GM18502 (cell line): ENCODE data around the gene ATP2A2.

Source experiments
- ATAC-seq: cut with Tn5 transposase; IDR thresholded peaks from one replicate; pipeline ENCODE4 v1.9.1; 2021; ENCODE audit warnings: mild to moderate bottlenecking; ENCODE audit not compliant: unreplicated experiment, poor library complexity

ATP2A2 gene

DNA sequence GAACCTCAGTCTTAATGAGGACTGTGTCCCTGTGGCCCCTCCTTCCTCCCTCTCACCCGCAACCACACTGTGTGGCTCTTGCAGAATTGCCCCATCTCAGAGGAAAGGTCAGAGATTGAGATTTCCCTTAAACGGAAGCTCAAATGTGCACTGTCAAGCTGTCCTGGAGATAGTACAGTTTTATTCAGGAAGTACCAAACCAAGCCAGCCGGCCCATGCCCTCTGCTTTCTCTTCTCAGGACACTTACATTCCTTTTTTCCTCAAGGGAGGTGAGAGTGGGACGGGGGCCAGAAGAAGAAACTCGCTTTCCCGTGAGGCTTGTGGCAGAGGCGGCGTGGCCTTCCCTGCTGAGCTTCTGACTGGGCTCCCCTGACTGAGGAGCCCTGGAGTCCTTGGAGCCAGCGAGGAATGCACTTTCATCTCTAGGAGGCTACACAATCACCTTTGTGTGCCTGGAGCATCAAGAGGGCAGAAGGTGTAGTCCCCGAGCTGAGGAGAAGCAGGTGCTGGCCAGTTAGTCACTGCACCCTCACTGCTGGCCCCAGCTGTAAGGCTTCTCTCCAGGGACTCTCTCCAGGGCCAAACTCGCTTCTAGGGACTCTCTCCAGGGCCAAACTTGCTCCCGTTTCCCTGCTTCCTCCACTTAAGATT, 24.1 kb upstream of the ATP2A2 start:
- ATAC-seq, result no peak

DNA sequence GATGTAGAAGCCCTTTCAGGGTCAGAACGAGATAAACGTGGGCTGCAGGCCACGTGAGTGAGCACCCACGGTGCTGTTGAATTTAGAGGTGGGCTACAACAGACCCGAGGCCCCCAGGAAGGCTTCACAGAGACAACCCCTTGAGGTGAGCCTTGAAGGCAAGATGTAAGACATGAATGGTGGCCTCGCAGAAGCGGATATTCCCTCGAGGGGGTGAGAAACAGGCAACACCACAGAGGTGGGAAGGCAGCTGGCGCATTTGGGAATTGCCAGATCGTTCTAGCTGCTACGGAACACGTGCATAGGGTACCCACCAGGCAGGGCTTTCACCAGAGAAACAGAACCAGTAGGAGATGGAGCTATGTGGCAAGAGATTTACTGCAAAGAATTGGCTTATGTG, 22.6 kb upstream of the ATP2A2 start:
- no peak for ATAC-seq

DNA sequence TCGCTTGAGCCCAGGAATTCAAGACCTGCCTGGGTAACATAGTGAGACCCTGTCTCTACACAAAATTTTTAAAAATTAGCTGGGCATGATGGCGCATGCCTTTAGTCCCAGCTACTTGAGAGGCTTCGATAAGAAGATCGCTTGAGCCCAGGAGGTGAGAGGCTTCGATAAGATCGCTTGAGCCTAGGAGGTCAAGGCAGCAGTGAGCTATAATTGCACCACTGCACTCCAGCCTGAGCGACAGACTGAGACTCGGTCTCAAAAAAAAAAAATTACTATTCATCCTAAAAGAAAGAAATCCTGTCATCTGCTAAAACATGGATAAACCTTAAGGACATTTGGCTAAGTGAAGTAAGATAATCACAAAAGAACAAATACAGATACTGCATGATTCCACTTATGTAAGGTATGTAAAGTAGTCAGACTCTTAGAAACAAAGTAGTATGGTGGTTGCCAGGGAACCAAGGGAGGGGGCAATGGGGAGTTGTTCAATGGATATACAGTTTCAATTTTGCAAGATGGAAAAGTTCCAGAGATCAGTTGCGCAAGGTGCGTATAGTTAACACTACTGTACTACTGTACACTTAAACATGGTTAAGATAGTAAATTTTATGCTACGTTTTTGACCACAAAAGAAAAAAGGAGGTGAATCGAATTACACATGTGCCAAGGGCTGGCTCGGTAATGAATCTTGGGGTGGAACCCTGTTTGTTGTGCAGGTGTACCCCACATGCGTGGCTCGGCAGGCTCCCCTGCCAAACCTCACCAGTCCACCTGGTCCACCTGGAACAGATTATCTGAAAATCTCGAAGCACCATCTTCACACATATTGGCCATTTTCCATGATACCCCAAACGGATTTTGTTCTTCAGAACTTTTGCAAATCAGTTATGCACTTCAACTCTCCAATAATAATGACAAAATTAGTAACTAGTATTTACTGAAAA, 18.3 kb upstream of the ATP2A2 start:
- no peak for ATAC-seq

DNA sequence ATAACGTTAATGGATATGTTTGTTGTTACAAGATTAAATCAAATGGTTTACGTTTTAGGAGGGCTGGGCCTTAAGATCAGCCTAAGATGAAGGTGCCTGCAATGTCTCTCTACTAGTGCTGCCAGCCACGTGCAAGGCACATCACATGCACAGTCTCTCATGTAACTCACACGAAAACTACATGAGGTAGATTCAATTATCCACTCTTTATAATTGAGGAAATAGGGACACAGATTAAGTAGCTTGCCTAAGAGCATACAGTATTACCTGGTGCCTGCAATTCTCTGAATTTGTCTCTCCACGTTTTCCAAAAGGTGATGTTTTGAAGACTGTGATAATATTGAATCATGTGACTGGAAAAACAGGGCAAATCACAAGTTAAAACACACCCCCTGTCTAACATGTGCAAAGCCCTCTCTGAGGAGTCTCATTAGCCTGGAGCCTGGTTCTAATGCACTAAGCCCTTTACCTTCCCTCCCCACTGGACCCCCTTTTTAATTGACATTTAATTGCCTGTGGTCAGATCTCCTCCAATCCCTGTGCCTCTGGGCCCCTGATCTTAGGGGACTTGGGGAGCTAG, 14.6 kb upstream of the ATP2A2 start:
- ATAC-seq, result no peak

DNA sequence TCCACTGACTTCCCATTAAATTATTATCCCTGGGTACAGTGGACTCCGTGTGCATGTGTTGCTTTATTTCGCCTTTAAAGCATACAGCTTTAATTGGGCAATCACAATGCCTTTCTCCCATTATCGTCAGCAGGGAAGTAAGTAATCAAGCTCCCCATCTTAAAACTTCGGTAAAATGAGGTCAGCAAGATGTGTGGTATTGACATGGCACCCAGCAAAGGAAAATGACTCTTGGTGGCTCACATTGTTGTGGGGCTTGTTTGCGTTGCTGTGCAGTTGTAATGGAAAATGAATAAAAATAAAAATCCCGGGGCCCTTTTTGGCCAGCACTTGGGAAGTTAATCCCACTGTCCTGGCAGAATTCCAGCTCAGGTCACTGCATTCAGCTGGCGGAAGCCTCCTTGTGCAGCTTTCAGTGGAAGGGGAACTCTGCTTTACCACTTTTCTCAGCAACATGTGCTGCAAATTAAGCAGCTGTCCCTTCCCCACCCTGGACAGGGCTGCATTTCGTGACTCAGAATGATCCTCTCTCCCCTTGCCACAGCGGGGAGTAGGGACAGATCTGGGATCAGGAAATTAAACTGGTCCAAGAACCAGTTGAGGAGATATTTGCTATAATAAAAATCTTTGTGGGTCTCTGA, 13.9 kb upstream of the ATP2A2 start:
- no peak for ATAC-seq

DNA sequence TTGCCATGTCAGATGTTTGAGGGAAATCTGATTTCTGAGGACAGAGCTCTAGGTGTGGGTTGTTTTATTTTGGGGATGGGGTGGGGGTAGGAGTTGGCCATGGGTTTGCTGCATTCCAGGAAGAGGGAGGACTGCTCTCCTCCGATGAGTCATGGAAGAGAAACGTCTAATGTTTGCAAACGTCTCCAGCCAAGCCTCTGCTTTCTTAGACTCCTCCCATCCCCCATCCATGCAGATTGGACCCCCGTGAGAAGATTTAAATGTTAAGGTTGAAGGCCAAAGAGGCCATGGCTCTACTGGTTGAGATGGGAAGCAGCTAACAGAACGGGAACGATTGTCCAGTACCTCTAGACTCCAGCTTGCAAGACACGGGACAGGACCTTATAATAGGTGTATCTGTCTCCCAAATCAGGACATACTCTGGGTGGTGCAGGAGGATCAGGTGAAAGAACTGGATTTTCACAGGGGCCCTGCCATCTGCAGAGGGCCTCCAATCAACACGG, 11.4 kb upstream of the ATP2A2 start:
- no peak for ATAC-seq

DNA sequence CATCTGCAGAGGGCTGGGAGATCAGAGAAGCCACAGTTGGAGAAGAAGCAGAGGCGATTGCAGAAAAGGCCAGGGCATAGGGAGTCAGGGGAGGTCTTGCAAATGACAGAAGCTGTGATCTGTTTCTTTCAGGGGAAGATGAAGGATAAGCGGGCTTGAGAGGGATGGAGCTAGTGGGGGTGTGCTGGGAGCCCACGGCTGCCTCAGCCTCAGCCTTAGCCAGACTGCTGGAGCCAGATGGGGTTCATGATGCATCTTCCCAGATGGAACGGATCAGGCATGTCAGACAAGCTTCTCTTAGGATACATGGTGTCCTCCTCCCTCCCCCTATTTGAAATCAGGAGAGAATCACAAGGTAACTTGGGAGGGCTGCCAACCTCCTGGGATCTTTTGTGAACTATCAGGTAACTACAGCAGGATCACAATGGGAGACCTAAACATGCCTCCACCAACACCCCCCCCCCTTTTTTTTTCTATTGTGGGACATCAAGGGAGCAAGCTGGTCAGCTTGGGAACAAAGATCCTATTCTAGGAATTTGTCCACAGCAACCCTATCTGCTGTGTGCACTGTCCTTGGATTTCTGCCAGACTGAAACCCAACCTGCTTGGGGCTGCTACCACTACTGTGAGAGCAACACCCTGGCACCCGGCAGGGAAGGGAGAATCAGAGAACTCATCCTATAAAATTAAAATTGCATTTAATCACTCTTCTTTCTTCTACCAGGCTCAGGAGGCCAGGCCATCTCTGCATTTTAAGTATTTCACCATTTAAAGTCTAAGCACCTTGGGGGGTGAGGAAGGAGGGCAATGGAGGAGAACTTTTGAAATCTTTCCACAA, 10.7 kb upstream of the ATP2A2 start:
- ATAC-seq, result no peak

DNA sequence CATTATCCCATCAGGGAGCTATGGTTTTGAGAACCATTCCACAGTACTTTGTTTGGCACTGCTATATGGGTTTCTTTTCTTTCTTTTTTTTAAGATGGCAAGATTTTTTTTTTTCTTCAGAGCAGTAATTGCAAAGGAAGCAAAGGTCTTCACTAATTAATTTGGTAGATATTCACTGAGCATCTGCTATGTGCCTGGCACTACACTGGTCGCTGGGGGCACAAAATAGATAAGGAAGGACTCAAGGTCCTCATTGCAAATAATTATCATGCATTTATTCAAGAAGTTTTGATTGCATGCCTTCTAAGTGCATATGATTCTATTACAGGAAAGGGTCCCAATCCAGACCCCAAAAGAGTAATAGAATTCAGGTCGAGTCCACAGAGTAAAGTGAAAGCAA, 10.0 kb upstream of the ATP2A2 start:
- no peak for ATAC-seq

DNA sequence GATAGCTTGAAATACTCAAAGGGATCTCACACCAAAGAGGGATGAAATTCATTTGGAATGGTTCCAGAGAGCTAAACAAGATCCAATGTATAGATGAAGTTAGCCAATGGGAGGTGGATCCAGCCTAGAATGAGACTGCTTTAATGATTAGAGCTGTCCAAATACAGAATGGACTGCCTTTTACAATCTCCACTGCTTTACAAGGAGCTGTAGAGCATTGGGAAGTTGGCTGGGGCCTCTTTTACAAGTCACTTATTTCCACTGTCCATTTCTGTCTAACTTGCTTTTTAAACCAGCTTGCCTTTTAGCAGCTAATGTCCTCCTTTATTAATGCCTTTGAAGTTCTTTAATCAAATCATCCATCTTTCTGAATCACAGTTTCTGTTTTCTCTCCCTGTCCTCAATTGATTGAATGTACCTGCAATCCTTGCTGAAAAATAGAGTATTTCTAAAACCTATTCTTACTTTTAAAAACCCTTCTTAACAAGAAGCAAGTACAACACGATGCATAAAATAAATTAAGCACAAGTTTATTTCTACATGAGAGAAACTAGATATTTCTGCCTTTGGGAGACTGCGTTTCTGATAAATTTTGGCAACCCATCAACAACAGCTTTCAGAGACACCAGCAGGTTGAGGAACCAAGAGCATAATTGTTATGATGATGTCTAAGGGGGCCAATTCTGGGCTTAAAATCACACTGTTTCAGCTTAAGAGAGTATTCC, 3.4 kb upstream of the ATP2A2 start:
- ATAC-seq, result no peak

DNA sequence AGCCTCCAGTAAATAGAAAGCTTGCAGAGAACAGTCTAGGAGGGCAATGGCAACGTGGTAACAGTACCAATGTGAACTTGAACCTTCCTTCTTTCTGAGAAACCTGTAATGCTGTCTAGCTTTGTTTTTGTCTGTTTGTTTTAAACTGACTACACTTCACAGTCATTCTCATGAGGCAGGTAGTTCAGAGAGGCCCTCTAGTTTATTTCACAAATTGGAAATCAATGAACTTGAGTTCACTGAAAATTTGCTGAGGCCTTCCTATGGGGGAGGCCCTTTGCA, 2.9 kb upstream of the ATP2A2 start:
- ATAC-seq, result no peak

DNA sequence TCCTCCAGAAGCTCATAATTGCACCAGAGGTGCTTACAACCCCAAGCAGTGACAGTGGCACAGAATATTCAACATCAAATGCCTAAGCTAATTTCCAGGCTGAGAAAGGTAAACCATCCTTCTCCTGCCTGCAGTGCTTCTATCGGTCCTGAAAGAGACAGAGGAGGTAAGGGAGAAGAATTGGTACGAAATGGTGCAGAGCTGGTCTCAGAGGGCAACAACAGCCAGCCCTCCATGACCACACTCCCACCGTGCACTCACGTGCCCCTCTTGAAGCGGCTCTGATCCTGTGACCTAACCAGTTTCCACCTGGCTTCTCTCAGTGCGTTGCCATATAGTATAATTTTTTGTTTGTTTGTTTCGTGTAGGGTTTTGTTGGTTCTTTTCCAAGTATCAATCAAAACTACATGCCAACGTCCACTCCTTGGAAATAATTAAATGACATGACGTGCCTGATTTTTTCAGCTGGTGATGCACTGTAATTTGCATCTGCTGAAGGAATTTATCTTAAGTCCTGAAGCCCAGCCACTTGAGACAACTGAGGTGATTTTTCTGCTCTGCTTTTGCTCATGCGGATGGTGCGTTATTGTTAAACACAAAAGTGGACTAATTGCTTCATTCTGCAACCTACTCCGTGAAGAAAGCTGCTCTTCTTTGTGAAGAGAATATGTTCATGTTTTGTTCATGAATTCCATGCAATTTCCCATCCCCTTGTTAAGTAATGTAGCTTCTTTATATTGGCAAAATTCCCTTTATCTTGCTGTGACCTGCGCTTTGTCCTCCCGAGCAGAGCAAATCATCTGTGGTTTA, 1.3 kb upstream of the ATP2A2 start:
- no peak for ATAC-seq

DNA sequence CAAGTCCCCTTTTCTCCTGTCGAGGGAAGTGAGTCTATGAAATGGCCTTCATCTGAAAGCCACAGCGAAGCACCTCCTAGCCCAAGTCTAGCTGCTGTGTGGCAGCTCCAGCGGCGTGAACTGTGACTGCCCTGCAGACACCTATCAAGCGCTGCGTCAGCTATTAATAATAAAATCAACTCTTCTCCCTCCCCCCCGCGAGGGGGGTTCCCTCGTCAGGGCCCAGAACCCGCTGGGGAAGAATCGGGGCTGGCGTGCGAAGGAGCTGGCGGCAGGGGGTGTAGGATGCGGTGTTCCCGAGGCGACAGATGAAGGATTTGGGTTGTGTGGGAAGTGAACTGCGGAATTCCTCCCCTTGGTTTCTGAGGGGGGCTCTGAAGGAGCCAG, 662 bp upstream of the ATP2A2 start:
- peak; percentile 5 for ATAC-seq

DNA sequence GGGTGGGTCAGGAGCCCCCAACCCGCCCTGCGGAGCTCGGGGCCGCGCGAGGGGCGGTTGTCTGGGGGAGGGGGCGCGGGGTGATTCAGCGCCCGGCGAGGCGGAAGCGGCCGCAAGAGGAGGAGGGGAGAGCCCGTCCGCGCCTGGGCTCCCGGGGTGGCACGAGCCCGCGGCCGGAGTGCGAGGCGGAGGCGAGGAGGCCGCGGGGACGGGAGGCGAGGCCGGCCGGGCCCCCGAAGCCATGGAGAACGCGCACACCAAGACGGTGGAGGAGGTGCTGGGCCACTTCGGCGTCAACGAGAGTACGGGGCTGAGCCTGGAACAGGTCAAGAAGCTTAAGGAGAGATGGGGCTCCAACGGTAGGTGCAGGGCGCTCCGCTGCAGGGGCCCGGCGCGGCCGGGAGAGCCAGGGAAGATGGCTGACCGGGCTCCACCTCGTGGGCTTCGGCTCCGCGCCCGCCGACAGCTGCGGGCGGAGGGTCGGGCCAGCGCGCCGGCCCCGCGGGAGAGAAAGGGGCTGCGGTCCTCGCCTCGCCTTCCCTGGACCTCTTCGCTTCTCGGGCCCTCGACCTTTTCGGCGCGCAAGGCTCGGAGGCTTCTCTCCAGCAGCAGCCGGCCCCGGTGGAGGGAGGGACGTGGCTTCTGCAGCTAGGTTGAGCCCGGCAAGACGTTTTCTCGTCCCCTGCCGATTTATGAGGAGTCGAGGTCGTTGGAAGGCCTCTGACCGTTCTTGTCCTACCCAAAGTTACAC, 677 bp downstream of the ATP2A2 start:
- ATAC-seq, result peak; percentile 38

DNA sequence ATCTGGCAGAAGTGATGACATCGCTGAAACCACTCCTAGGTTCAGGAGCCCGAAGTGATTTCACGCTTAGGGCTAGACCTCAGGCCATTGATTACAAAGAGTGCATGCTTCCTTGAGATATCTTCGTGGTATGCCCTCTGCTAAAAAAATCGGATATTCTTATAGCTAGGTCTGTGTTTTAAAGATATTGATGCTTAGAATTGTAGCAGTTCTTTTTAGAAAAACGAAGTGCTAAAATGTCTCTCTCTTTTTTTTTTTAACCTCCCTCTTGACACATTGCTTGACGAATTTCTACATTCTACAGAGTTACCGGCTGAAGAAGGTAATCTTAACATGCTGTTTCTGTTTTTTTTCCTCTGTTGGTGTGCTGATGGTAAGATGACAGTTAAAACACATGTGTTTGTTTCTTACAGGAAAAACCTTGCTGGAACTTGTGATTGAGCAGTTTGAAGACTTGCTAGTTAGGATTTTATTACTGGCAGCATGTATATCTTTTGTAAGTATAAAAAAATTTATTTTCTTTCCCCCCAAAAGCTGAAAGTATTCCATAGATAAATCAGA, 1.3 kb downstream of the ATP2A2 start:
- peak; percentile 4 for ATAC-seq

DNA sequence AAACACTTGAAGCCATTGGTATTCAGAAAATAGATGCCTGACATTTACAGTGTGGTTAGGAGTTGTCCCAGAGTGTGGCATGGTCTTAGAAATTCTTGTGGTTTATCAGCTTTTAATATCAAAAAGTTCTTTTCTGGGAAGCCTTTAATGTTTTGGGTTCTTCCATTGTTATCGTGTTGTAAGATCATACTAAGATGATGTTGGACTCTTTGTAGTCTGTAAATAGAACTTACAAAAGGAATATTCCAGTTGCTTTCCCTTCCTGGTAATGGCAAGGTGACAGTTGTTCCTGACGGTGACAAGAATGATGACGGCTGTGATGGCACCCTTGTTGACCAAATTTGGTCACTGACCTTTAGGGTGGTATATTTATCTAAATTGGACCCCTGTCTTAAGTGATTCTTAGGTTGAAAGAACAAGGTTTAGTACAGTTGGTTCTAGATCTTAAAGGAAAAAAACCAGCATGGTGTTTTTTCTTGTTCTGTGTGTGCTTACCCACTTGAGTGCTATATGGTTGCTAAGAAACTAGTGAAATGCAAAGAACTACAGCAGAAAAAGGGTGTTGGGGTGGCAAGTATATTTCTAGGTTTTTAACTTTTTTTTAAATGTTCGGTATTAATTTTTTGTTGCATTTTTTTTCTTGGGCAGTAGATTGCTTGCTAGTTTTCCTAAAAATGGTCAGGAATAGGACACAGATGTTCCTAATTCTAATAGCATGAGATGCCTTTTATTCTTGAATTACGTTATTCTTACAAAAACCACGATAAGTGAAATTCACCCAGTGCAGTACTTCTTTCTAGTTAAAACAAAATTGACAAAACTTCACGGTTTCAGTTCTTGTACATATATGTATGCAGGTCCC, 2.1 kb downstream of the ATP2A2 start:
- no peak for ATAC-seq

DNA sequence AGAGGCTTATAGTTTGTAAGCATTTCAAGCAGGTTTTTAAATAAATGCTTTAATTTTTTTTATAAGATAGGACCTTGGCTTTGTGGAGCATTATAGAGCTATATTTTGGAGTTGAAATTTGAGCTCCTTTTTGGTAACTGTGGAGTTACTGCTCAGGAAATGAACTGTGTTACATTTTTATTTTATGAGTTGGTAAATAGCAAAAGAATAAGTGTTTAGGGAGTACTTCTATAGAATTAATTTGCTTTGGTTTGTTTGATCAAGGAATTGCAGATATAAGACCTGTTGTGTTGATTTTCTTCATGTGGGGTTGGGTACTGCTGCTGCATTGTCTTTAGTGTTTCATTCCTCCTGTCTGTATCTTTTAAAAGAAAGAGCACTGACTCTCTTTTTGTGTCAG, 3.5 kb downstream of the ATP2A2 start:
- ATAC-seq, result no peak

DNA sequence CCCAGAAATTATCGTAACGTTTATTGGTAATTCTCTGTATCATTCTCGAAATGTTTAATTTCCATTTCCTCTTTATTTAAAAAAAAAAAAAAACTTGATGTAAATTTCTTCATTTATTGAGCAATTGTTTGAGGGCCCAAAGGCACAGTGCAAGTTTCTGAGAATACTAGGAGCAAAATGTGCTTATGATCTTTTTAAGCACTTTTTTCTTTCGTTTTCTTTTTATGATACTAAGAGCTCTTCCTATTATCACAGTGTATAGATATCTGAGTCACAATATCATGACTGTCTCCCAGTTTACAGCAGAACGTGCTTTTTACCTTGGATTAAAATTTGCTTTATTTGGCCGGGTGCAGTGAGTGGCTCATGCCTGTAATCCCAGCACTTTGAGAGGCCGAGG, 5.6 kb downstream of the ATP2A2 start:
- ATAC-seq, result no peak
